Left ventricle myocardium inferior (tissue), 1 donor: ENCODE measurements around the gene TNNC1. TPM values are rescaled to one million over a fixed set of nuclear protein-coding genes. Genes with fewer than 3 reads are reported as not detected.

Source experiments
- DNase-seq: peaks from one replicate; pipeline ENCODE4 v3.0.0-alpha.2; 2020
- H3K27ac ChIP-seq: fragments of 200-600 bp; replicated peaks from 2 replicates; pipeline ENCODE4 v1.8.0; 2021
- H3K27me3 ChIP-seq: fragments of 200-600 bp; 2 replicates; pipeline ENCODE4 v1.8.0; 2021; ENCODE audit warnings: low read depth
- H3K36me3 ChIP-seq: fragments of 200-600 bp; 2 replicates; pipeline ENCODE4 v1.8.0; 2021
- H3K4me1 ChIP-seq: fragments of 200-600 bp; 2 replicates; pipeline ENCODE4 v1.8.0; 2021
- H3K4me3 ChIP-seq: fragments of 200-600 bp; 2 replicates; pipeline ENCODE4 v1.8.0; 2021; ENCODE audit warnings: mild to moderate bottlenecking, moderate library complexity
- H3K9me3 ChIP-seq: fragments of 200-600 bp; replicated peaks from 2 replicates; pipeline ENCODE4 v1.8.0; 2021
- intact Hi-C: fragments of 100-400 bp; cut with micrococcal nuclease; formaldehyde crosslinking; loops from one replicate; pipeline ENCODE4 v1.11.0; 2022
- total RNA-seq: library from RNA; stranded (reverse); fragmentation: NEBNext Ultra II Directional; extraction: Animal tissue kit (Norgen Biotek cat#: 25700); gene quantifications from one replicate; pipeline ENCODE4 v1.2.1, GENCODE V29; 2021
- TF ChIP-seq, protein P1 (sequence below): fragments of 200-600 bp; IDR thresholded peaks from 2 replicates; pipeline ENCODE4 v1.8.0; 2021; ENCODE audit warnings: antibody characterized with exemption, mild to moderate bottlenecking, borderline replicate concordance
- donor health status: DM: no; HTN: yes; CAD: no; lungs with severe emphysema.

TNNC1 gene
- total RNA-seq, 1 donor from 2014 or later: 8,962 TPM

DNA sequence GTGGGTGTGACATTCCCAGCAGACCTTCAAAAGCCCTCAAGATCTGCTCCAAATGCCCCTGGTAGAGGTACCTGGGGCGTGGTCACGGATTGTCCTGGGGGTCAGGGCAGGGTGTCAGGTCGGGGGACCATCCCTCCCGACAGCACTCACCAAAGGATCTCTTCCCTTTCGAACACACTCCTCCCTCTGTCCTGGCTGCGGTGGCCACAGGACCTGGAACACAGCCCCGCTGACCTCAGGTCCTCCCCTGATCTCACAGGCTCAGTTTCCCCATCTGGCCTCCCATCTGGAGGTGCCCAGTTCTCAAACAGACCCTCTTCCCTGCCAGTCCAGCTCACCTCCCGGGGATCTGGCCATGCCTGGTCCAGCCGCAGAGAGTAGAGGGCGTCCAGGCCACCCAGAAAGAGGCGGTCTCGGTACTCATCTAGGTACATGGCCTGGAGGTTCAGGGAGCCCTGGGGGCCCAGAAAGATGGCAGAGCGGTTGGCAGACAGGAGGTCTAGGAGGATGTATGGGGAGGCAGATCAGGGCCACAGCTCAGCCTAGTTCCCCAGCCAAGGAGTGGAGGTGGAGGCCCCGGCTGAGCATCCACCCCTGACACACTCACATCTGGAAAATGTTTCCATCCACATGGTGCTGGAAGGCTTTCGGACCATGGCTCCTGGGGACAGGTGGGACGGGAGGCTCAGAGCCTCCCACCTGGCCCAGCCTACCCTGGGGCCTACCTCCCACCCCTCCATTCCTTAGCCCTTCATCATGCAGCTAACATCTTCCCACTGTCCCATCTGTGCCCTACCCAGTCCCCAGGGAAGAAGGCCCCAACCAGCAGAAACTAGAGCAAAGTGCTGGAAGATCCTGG, 11.2 kb downstream of the TNNC1 start:
- TF ChIP-seq, protein P1, sequence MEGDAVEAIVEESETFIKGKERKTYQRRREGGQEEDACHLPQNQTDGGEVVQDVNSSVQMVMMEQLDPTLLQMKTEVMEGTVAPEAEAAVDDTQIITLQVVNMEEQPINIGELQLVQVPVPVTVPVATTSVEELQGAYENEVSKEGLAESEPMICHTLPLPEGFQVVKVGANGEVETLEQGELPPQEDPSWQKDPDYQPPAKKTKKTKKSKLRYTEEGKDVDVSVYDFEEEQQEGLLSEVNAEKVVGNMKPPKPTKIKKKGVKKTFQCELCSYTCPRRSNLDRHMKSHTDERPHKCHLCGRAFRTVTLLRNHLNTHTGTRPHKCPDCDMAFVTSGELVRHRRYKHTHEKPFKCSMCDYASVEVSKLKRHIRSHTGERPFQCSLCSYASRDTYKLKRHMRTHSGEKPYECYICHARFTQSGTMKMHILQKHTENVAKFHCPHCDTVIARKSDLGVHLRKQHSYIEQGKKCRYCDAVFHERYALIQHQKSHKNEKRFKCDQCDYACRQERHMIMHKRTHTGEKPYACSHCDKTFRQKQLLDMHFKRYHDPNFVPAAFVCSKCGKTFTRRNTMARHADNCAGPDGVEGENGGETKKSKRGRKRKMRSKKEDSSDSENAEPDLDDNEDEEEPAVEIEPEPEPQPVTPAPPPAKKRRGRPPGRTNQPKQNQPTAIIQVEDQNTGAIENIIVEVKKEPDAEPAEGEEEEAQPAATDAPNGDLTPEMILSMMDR: no peak
- no peak for DNase-seq
- peak overlapping the region; percentile 53 for H3K4me3 ChIP-seq
- H3K9me3 ChIP-seq: no peaks in the 10 kb centered on the region
- H3K36me3 ChIP-seq: peaks cover 5% of the 10 kb centered on the region
- intact Hi-C loops: no loop called here
- H3K27me3 ChIP-seq: no peaks in the 10 kb centered on the region
- H3K4me1 ChIP-seq: peaks cover 37% of the 10 kb centered on the region
- H3K27ac ChIP-seq: peak overlapping the region; percentile 29

DNA sequence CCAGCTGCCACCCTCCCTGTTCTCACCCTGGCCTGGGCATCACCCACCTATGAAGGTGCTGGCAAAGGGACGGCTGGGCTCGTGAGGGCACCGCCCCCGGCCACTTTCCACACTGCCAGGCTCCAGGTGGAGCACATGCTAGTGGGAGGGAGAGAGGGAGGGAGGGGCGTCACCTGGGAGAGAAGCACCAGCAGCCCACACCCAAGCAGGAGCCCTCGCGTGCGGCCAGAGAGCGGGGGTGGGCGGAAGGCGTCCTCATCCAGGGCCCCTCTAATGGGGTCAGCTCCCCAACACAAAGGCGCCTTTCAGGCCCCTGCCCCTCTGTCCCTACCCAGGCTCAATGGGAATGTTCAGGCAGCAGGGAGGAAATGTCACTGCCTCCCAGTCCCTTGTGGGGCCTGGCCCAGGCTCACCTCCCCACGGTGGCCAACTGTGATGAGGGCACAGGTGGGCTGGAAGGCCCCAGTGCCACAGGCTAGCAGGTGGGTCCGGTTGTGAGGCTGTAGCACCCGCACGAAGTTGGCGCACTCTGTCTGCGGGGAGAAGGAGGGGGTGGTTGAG, 12.0 kb downstream of the TNNC1 start:
- peak overlapping the region; percentile 53 for H3K4me3 ChIP-seq
- H3K9me3 ChIP-seq: no peaks in the 10 kb centered on the region
- no peak overlapping the region for H3K27ac ChIP-seq
- DNase-seq: no peak
- TF ChIP-seq, protein P1: no peak
- H3K4me1 ChIP-seq: peaks cover 41% of the 10 kb centered on the region
- H3K27me3 ChIP-seq: no peaks in the 10 kb centered on the region
- peaks cover 5% of the 10 kb centered on the region for H3K36me3 ChIP-seq
- intact Hi-C loops: no loop called here

DNA sequence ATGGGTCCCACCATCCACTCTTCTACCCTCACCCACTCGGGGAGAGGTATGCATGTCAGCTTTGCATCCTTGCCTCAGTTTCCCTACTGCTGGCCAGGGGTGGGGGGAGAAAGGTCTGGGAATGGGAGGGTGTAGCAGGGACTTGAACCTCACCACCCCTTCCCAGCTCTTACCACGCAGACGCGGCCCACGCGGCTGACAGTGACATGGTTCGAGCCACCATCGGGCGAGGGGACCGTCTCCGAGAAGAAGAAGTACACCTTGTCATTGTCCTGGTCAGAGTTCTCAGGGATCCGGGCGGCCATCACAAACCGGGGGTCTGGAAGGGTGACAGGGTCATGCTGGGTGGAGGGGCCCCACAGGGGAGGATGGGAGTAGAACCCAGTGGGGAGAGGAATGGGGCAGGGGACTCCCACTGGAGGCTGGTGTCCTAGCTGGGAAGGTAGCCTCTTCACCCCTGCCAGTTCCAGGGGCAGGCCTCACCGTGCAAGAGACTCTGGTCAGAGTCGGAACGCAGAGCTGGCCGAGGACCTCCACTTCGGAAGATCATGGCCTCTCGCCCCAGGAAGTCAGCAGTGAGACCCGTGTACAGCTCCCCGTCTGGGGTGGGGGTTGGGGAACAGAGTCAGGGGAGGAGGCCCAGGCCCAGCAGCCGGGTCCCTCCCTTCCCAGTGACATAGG, 12.6 kb downstream of the TNNC1 start:
- Histone ChIP-seq H3K36me3 (peaks cover 5% of the 10 kb centered on the region), H3K4me1 (peaks cover 41% of the 10 kb centered on the region), H3K27me3 (no peaks in the 10 kb centered on the region), H3K27ac (no peak overlapping the region), H3K9me3 (no peaks in the 10 kb centered on the region), H3K4me3 (peak overlapping the region; percentile 53)
- TF ChIP-seq, protein P1: no peak
- intact Hi-C loops: no loop called here
- DNase-seq: no peak

DNA sequence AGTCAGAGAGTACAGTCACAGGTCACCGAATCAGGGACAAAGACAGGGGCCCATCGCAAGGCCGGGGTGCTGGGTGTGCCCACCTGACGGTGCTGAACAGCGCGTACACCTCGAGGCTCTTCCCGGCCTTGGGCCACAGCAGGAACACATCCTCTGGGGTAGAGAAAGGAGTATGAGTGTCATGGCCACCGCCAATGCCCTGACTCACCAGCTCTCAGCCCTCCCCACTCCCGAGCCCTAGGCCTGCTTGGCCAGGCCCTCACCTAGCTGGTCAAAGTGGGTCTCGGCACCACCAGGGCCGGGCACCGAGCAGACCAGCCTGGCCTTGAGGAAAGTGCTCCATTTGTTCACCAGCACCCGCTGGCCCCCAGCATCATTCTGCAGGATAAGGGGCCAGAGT, 13.2 kb downstream of the TNNC1 start:
- Histone ChIP-seq H3K27me3 (no peaks in the 10 kb centered on the region), H3K36me3 (peaks cover 5% of the 10 kb centered on the region), H3K4me3 (peak overlapping the region; percentile 53), H3K27ac (no peak overlapping the region), H3K9me3 (no peaks in the 10 kb centered on the region), H3K4me1 (peaks cover 43% of the 10 kb centered on the region)
- TF ChIP-seq, protein P1: no peak
- intact Hi-C loops: no loop called here
- no peak for DNase-seq

DNA sequence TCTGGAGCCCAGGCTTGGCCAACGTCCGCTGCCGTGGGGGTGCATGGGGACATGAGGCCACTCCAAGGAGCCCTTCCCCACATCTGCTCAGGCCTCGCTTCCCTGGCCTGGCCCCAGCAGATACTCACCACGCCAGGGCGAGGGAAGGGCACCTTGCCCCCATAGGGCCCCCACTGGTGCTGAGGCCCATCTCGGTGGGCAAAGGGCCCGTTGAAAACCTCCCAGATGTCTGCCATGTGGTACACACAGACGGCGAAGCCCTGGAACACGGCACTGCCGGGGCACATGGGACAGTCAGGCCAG, 13.6 kb downstream of the TNNC1 start:
- H3K36me3 ChIP-seq: peaks cover 5% of the 10 kb centered on the region
- H3K27ac ChIP-seq: no peak overlapping the region
- peak overlapping the region; percentile 53 for H3K4me3 ChIP-seq
- peaks cover 43% of the 10 kb centered on the region for H3K4me1 ChIP-seq
- no peaks in the 10 kb centered on the region for H3K9me3 ChIP-seq
- intact Hi-C loops: no loop called here
- DNase-seq: no peak
- TF ChIP-seq, protein P1: no peak
- no peaks in the 10 kb centered on the region for H3K27me3 ChIP-seq
